Suprapubic skin (tissue), 4 donors: ENCODE results near the gene DARS1. TPM values are rescaled to one million over a fixed set of nuclear protein-coding genes. Genes with fewer than 3 reads are reported as not detected.
"Not testable (repeated sequence)": the region's sequence is repeated elsewhere in the genome, so short reads cannot be mapped to it uniquely, and the experiment has no call there.

Source experiments
- DNase-seq, 2 donors: peaks; one replicate each; pipeline ENCODE4 v3.0.0-alpha.2; 2019; ENCODE audit warnings: low spot score in 2 of 2
- H3K27ac ChIP-seq: fragments of 200-600 bp; sonication (generic); one replicate; pipeline ENCODE4 v1.5.1; 2019
- H3K27me3 ChIP-seq: fragments of 200-600 bp; sonication (generic); one replicate; pipeline ENCODE4 v1.5.1; 2019
- H3K36me3 ChIP-seq: fragments of 200-600 bp; sonication (generic); one replicate; pipeline ENCODE4 v1.5.1; 2019
- H3K4me1 ChIP-seq: fragments of 200-600 bp; sonication (generic); one replicate; pipeline ENCODE4 v1.5.1; 2019
- H3K4me3 ChIP-seq: fragments of 200-600 bp; sonication (generic); one replicate; pipeline ENCODE4 v1.5.1; 2019; ENCODE audit warnings: mild to moderate bottlenecking
- H3K9me3 ChIP-seq: fragments of 200-600 bp; sonication (generic); one replicate; pipeline ENCODE4 v1.5.1; 2019
- CTCF ChIP-seq, 2 donors: fragments of 200-600 bp in 1 of 2; fragments of 450-650 bp in 1 of 2; sonication (generic) in 1 of 2; IDR thresholded peaks; one replicate each; pipeline ENCODE4 v1.5.1; 2016 to 2019; ENCODE audit warnings: antibody characterized with exemption in 2 of 2, mild to moderate bottlenecking in 1 of 2, moderate library complexity in 1 of 2
- EP300 ChIP-seq: sonication (generic); formaldehyde crosslinking; IDR thresholded peaks from one replicate; pipeline ENCODE4 v1.6.1; 2017; ENCODE audit warnings: antibody characterized with exemption
- POLR2A ChIP-seq, 2 donors: fragments of 450-650 bp; IDR thresholded peaks; one replicate each; pipeline ENCODE4 v1.6.1; 2017; ENCODE audit warnings: antibody characterized with exemption in 2 of 2, mild to moderate bottlenecking in 2 of 2, moderate library complexity in 2 of 2
- POLR2AphosphoS5 ChIP-seq, 3 donors: sonication (generic); formaldehyde crosslinking; IDR thresholded peaks; one replicate each; pipeline ENCODE4 v1.6.1; 2017; ENCODE audit warnings: antibody characterized with exemption in 3 of 3
- WGBS: methylation state at CpG from one replicate; pipeline ENCODE4 v1.1.5; 2018; 5-methylcytosine and 5-hydroxymethylcytosine counted together
- total RNA-seq, 4 donors: library from RNA; depleted of rRNA; stranded (reverse); fragments of >200 nt; gene quantifications; one replicate each; pipeline ENCODE4 v1.1.0, GENCODE V29; 2016

The DARS1 gene
- total RNA-seq, 4 donors from 2014 or later, result 63.1 to 82.6 (median 67.4) TPM

- Histone ChIP-seq H3K9me3 (no peaks in the 10 kb centered on the region), H3K36me3 (peaks cover 10% of the 10 kb centered on the region), H3K4me1 (peaks cover 17% of the 10 kb centered on the region), H3K27me3 (no peaks in the 10 kb centered on the region), H3K4me3 (no peak overlapping the region), H3K27ac (no peak overlapping the region)
- TF ChIP-seq EP300 (no peak), CTCF (IDR thresholded peaks at IDR 0.05) (no peak), POLR2AphosphoS5 (IDR thresholded peaks at IDR 0.05) (no peak), POLR2A (IDR thresholded peaks at IDR 0.05) (no peak)
- no peak for DNase-seq
- 72% methylated on average over 4 of the region's 4 CpGs for WGBS
Observed at GRCh38 chr2:135962366-135963123, 22.9 kb downstream of the DARS1 start.

- peaks cover 17% of the 10 kb centered on the region for H3K4me1 ChIP-seq
- H3K27ac ChIP-seq, result peak overlapping the region; percentile 14
- peaks cover 8% of the 10 kb centered on the region for H3K36me3 ChIP-seq
- TF ChIP-seq EP300, result no peak
- no peak for TF ChIP-seq CTCF (IDR thresholded peaks at IDR 0.05)
- no peak for TF ChIP-seq POLR2A (IDR thresholded peaks at IDR 0.05)
- TF ChIP-seq POLR2AphosphoS5 (IDR thresholded peaks at IDR 0.05), result no peak
- no peak overlapping the region for H3K4me3 ChIP-seq
- DNase-seq, result no peak
- H3K9me3 ChIP-seq, result no peaks in the 10 kb centered on the region
- no peaks in the 10 kb centered on the region for H3K27me3 ChIP-seq
- 60% methylated on average over 5 of the region's 5 CpGs for WGBS
Observed at GRCh38 chr2:135960656-135961551, 24.5 kb downstream of the DARS1 start.

- Histone ChIP-seq H3K36me3 (peaks cover 8% of the 10 kb centered on the region), H3K4me3 (no peak overlapping the region), H3K27ac (no peak overlapping the region), H3K9me3 (no peaks in the 10 kb centered on the region), H3K27me3 (no peaks in the 10 kb centered on the region), H3K4me1 (peaks cover 17% of the 10 kb centered on the region)
- no peak for DNase-seq
- TF ChIP-seq POLR2A (IDR thresholded peaks at IDR 0.05), result no peak
- no peak for TF ChIP-seq POLR2AphosphoS5 (IDR thresholded peaks at IDR 0.05)
- no peak for TF ChIP-seq EP300
- TF ChIP-seq CTCF (IDR thresholded peaks at IDR 0.05), result no peak
- 83% methylated on average over 5 of the region's 5 CpGs for WGBS
Observed at GRCh38 chr2:135960150-135960549, 25.3 kb downstream of the DARS1 start.

DNA sequence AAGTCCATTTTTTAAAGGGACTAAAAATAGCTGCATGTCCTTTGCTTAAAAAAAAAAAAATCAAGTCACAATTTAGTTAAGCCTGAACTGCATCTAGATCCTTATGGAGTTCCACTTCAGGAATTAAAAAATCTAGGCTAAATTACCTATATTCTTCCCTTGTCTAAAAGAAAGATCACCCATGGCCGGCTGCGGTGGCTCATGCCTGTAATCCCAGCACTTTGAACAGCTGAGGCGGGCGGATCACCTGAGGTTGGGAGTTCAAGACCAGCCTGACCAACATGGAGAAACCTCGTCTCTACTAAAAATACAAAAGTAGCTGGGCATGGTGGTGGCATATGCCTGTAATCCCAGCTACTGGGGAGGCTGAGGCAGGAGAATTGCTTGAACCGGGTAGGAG lies 26.5 kb downstream of the DARS1 start:
- DNase-seq, H3K27me3 ChIP-seq, H3K4me3 ChIP-seq, H3K36me3 ChIP-seq, H3K27ac ChIP-seq, H3K9me3 ChIP-seq: not testable (repeated sequence)
- peaks cover 17% of the 10 kb centered on the region for H3K4me1 ChIP-seq
- 96% methylated on average over 6 of the region's 6 CpGs for WGBS

- no peaks in the 10 kb centered on the region for H3K27me3 ChIP-seq
- H3K4me1 ChIP-seq, result peaks cover 6% of the 10 kb centered on the region
- no peak overlapping the region for H3K27ac ChIP-seq
- H3K4me3 ChIP-seq, result no peak overlapping the region
- no peaks in the 10 kb centered on the region for H3K36me3 ChIP-seq
- no peak for DNase-seq
- 95% methylated on average over 5 of the region's 5 CpGs for WGBS
- TF ChIP-seq EP300, result no peak
- no peak for TF ChIP-seq CTCF (IDR thresholded peaks at IDR 0.05)
- TF ChIP-seq POLR2A (IDR thresholded peaks at IDR 0.05), result no peak
- TF ChIP-seq POLR2AphosphoS5 (IDR thresholded peaks at IDR 0.05), result no peak
- no peaks in the 10 kb centered on the region for H3K9me3 ChIP-seq
Observed at GRCh38 chr2:135954020-135954601, 31.3 kb downstream of the DARS1 start.
